K562 (cell line): ENCODE measurements around the gene GPC3.

Experiments
- BACH1 ChIP-seq: fragments of 200-800 bp; sonication (Bioruptor generic); IDR thresholded peaks from 2 replicates; pipeline ENCODE4 v1.6.1; 2016; ENCODE audit warnings: missing genetic modification characterization, missing compliant biosample characterization
- BRCA1 ChIP-seq, 2 experiments: fragments of 450-650 bp in 1 of 2; sonication (generic) in 1 of 2; formaldehyde crosslinking in 1 of 2; IDR thresholded peaks; 2 replicates each; pipeline versions ENCODE4 v1.5.0 to v1.6.1; 2017 to 2020; ENCODE audit warnings: mild to moderate bottlenecking in 1 of 2, missing genetic modification reagents in 1 of 2
- GTF2F1 ChIP-seq: IDR thresholded peaks from 2 replicates; pipeline ENCODE4 v1.6.1; 2011; ENCODE audit warnings: low read depth, low read length, improper control_type of control experiment
- NFIC ChIP-seq: fragments of 450-650 bp; IDR thresholded peaks from 2 replicates; pipeline ENCODE4 v1.6.1; 2017; ENCODE audit warnings: mild to moderate bottlenecking, inconsistent platforms
- RFX1 ChIP-seq: fragments of 450-650 bp; IDR thresholded peaks from 2 replicates; pipeline ENCODE4 v1.6.1; 2016; ENCODE audit warnings: mild to moderate bottlenecking, moderate library complexity
- SRSF1 ChIP-seq: fragments of 200-400 bp; formaldehyde crosslinking; IDR thresholded peaks from 2 replicates; pipeline ENCODE4 v1.6.1; 2017; ENCODE audit warnings: mild to moderate bottlenecking, low read depth, low read length, moderate library complexity
- THAP7 ChIP-seq: fragments of 250-450 bp; sonication (Bioruptor Pico); IDR thresholded peaks from 2 replicates; pipeline ENCODE4 v1.5.0; 2021
- USF1 ChIP-seq: sonication (generic); formaldehyde crosslinking; IDR thresholded peaks from 2 replicates; pipeline ENCODE4 v1.9.0; 2022; ENCODE audit warnings: mild to moderate bottlenecking, missing genetic modification reagents
- ZNF408 ChIP-seq: fragments of 250-450 bp; sonication (Bioruptor Pico); IDR thresholded peaks from 2 replicates; pipeline ENCODE4 v1.4.0; 2020; ENCODE audit warnings: low read depth, mild to moderate bottlenecking, moderate library complexity
- ZNF583 ChIP-seq: fragments of 250-450 bp; sonication (Bioruptor Pico); IDR thresholded peaks from 2 replicates; pipeline ENCODE4 v1.4.0; 2020
- TF ChIP-seq, protein P1 (sequence below), 2 experiments: fragments of 450-650 bp; conservative IDR thresholded peaks; 2 replicates each; pipeline ENCODE4 v1.6.1; 2017; ENCODE audit warnings: mild to moderate bottlenecking in 2 of 2, moderate library complexity in 2 of 2
- TF ChIP-seq, protein P2 (sequence below): fragments of 150-350 bp; IDR thresholded peaks from 2 replicates; pipeline ENCODE4 v1.6.1; 2014; ENCODE audit warnings: low read depth, mild to moderate bottlenecking, low read length, borderline replicate concordance

DNA sequence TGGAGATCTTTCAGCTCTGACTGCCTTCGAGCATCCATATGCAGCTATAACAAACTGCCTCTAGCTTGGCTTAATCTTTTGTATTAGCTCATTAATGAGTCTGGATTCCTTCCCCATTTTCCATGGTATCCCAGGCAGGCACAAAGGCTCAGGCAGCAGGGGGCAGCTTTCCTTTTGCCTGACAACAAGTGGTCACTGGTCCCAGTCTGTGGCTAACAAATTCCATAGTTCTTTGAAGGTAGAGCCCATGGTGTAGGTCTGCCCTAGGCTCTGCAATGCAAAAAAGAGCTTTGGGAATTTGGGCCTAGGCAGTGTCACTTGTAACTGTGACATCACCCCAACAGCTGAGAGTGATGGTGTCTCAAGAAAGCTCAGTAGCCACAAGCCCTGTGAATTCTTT lies 335.7 kb downstream of the GPC3 start:
- TF ChIP-seq SRSF1 (no peak), GTF2F1 (no peak), USF1 (no peak), ZNF583 (no peak), NFIC (no peak), THAP7 (CRISPR knock-in tag) (no peak), ZNF408 (CRISPR knock-in tag) (no peak), BACH1 (tag) (no peak), RFX1 (no peak), BRCA1 (IDR thresholded peaks at IDR 0.05) (no peak), BRCA1 (CRISPR knock-in tag; IDR thresholded peaks at IDR 0.05) (no peak)
- TF ChIP-seq, protein P1, sequence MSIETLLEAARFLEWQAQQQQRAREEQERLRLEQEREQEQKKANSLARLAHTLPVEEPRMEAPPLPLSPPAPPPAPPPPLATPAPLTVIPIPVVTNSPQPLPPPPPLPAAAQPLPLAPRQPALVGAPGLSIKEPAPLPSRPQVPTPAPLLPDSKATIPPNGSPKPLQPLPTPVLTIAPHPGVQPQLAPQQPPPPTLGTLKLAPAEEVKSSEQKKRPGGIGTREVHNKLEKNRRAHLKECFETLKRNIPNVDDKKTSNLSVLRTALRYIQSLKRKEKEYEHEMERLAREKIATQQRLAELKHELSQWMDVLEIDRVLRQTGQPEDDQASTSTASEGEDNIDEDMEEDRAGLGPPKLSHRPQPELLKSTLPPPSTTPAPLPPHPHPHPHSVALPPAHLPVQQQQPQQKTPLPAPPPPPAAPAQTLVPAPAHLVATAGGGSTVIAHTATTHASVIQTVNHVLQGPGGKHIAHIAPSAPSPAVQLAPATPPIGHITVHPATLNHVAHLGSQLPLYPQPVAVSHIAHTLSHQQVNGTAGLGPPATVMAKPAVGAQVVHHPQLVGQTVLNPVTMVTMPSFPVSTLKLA (conservative IDR thresholded peaks at IDR 0.05): no peak
- TF ChIP-seq, protein P2, sequence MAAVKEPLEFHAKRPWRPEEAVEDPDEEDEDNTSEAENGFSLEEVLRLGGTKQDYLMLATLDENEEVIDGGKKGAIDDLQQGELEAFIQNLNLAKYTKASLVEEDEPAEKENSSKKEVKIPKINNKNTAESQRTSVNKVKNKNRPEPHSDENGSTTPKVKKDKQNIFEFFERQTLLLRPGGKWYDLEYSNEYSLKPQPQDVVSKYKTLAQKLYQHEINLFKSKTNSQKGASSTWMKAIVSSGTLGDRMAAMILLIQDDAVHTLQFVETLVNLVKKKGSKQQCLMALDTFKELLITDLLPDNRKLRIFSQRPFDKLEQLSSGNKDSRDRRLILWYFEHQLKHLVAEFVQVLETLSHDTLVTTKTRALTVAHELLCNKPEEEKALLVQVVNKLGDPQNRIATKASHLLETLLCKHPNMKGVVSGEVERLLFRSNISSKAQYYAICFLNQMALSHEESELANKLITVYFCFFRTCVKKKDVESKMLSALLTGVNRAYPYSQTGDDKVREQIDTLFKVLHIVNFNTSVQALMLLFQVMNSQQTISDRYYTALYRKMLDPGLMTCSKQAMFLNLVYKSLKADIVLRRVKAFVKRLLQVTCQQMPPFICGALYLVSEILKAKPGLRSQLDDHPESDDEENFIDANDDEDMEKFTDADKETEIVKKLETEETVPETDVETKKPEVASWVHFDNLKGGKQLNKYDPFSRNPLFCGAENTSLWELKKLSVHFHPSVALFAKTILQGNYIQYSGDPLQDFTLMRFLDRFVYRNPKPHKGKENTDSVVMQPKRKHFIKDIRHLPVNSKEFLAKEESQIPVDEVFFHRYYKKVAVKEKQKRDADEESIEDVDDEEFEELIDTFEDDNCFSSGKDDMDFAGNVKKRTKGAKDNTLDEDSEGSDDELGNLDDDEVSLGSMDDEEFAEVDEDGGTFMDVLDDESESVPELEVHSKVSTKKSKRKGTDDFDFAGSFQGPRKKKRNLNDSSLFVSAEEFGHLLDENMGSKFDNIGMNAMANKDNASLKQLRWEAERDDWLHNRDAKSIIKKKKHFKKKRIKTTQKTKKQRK: no peak
